Psoas muscle (tissue), 8 donors: Measurements from ENCODE around the gene CYP24A1. TPM values are rescaled to one million over a fixed set of nuclear protein-coding genes. Genes with fewer than 3 reads are reported as not detected.

Experiments used
- ATAC-seq, 4 donors: fragments of 200-7000 bp; cut with Tn5 transposase; one replicate each; pipeline ENCODE4 v1.9.1; 2020; ENCODE audit warnings: moderate library complexity in 3 of 4, mild to moderate bottlenecking in 2 of 4
- DNase-seq, 2 donors: peaks; one replicate each; pipeline ENCODE4 v3.0.0-alpha.2; 2020
- H3K27ac ChIP-seq: fragments of 200-600 bp; one replicate; pipeline ENCODE4 v1.8.0; 2022
- H3K27me3 ChIP-seq, 3 donors: fragments of 200-600 bp in 1 of 3; one replicate each; pipeline versions ENCODE4 v1.6.1 to v1.8.0; 2013 to 2022; ENCODE audit warnings: low read length in 2 of 3, mild to moderate bottlenecking in 2 of 3, moderate library complexity in 1 of 3; ENCODE audit not compliant: insufficient read depth in 3 of 3
- H3K36me3 ChIP-seq, 2 donors: fragments of 200-600 bp in 1 of 2; one replicate each; pipeline versions ENCODE4 v1.6.1 to v1.8.0; 2013 to 2022; ENCODE audit warnings: low read depth in 1 of 2, mild to moderate bottlenecking in 1 of 2, moderate library complexity in 1 of 2; ENCODE audit not compliant: insufficient read depth in 1 of 2
- H3K4me1 ChIP-seq: fragments of 200-600 bp; one replicate; pipeline ENCODE4 v1.8.0; 2022
- H3K4me3 ChIP-seq: fragments of 200-600 bp; one replicate; pipeline ENCODE4 v1.8.0; 2022; ENCODE audit warnings: mild to moderate bottlenecking
- H3K9me3 ChIP-seq: fragments of 200-600 bp; one replicate; pipeline ENCODE4 v1.8.0; 2022
- CTCF ChIP-seq: fragments of 200-600 bp; IDR thresholded peaks from one replicate; pipeline ENCODE4 v1.8.0; 2022; ENCODE audit warnings: antibody characterized with exemption
- WGBS, 3 donors: extraction: QIAGEN DNeasy Blood & Tissue Kit; methylation state at CpG; one replicate each; pipeline versions ENCODE4 v1.1.6 to v1.1.7; 2013; 5-methylcytosine and 5-hydroxymethylcytosine counted together
- intact Hi-C, 2 donors: fragments of 100-400 bp; cut with DNase I; formaldehyde crosslinking; loops; one replicate each; pipeline versions ENCODE4 v1.11.0 to v1.14.2; 2022
- polyA plus RNA-seq, 3 donors: library from polyadenylated mRNA; stranded (reverse); fragments of 200-250 nt; gene quantifications; one replicate each; pipeline ENCODE4 v1.2.3, GENCODE V29; 2013
- total RNA-seq, 4 donors: library from RNA; stranded (reverse); fragmentation: NEBNext Ultra II Directional in 2 of 4; extraction: Animal tissue kit (Norgen Biotek cat#: 25700) in 2 of 4; gene quantifications; one replicate each; pipeline versions ENCODE4 v1.2.1 to v1.2.4, GENCODE V29; 2021 to 2023
- donor health status: healthy with polysubstance abuse.
- donor health status: DM: no; HTN: no; CAD: no; lungs with moderate emphysema.
- donor health status: Bipolar disorder and iron deficiency.
- donor health status: healthy.
- donor health status: DM: yes; HTN: yes; CAD: no.
- donor health status: DM: no; HTN: no; CAD: no.
- donor health status: DM: no; HTN: no; CAD: no.
- donor health status: DM: yes; HTN: yes; CAD: no.

CYP24A1 gene
- total and polyA plus RNA-seq, 7 donors: 0.03 TPM; not detected in 6

- Histone ChIP-seq H3K36me3 (no peaks in the 10 kb centered on the region), H3K27me3 (no peaks in the 10 kb centered on the region), H3K27ac (no peak overlapping the region), H3K4me3 (no peak overlapping the region), H3K4me1 (no peaks in the 10 kb centered on the region), H3K9me3 (no peaks in the 10 kb centered on the region)
- DNase-seq: no peak
- no peak for ATAC-seq
- intact Hi-C loops: no loop called here
- no peak for TF ChIP-seq CTCF
- 90 to 95% (median 92%) methylated on average over 2 of the region's 2 CpGs for WGBS, 3 donors
Measured at GRCh38 chr20:54190217-54190616, 16.4 kb upstream of the CYP24A1 start.

- Histone ChIP-seq H3K4me1 (no peaks in the 10 kb centered on the region), H3K27me3 (no peaks in the 10 kb centered on the region), H3K27ac (no peak overlapping the region), H3K4me3 (no peak overlapping the region), H3K36me3 (no peaks in the 10 kb centered on the region), H3K9me3 (no peaks in the 10 kb centered on the region)
- no peak for ATAC-seq
- TF ChIP-seq CTCF: no peak
- intact Hi-C loops: no loop called here
- WGBS, 3 donors: 41 to 59% (median 58%) methylated on average over 2 of the region's 2 CpGs
- no peak for DNase-seq
Measured at GRCh38 chr20:54189630-54190029, 15.8 kb upstream of the CYP24A1 start.

GRCh38 chr20:54188132-54188849 is 14.5 kb upstream of the CYP24A1 start:
- whole genome bisulfite sequencing, 3 donors: 81 to 84% (median 82%) methylated on average over 11 of the region's 11 CpGs
- ATAC-seq: no peak
- no peaks in the 10 kb centered on the region for H3K4me1 ChIP-seq
- no peaks in the 10 kb centered on the region for H3K9me3 ChIP-seq
- H3K27me3 ChIP-seq: no peaks in the 10 kb centered on the region
- DNase-seq: no peak
- no peak for TF ChIP-seq CTCF
- no peaks in the 10 kb centered on the region for H3K36me3 ChIP-seq
- no peak overlapping the region for H3K27ac ChIP-seq
- no peak overlapping the region for H3K4me3 ChIP-seq
- intact Hi-C loops: no loop called here

- TF ChIP-seq CTCF: no peak
- Histone ChIP-seq H3K36me3 (no peaks in the 10 kb centered on the region), H3K4me3 (no peak overlapping the region), H3K27me3 (peaks cover 0 to 1% (median 0%) of the 10 kb centered on the region in 3 donors), H3K27ac (no peak overlapping the region), H3K9me3 (no peaks in the 10 kb centered on the region), H3K4me1 (no peaks in the 10 kb centered on the region)
- ATAC-seq: no peak
- intact Hi-C loops: no loop called here
- no peak for DNase-seq
- 78 to 83% (median 82%) methylated on average over 10 of the region's 10 CpGs for WGBS, 3 donors
Measured at GRCh38 chr20:54184904-54185626, 11.3 kb upstream of the CYP24A1 start.
